Mesodermal cell (in vitro differentiated cells): ENCODE measurements around the gene ARL10. TPM values are rescaled to one million over a fixed set of nuclear protein-coding genes. Genes with fewer than 3 reads are reported as not detected.

Experiments
- H3K27ac ChIP-seq: 2 replicates; pipeline ENCODE4 v1.7.0; 2013; ENCODE audit warnings: mild to moderate bottlenecking, low read depth, low read length, moderate library complexity; ENCODE audit not compliant: severe bottlenecking
- H3K36me3 ChIP-seq: 2 replicates; pipeline ENCODE4 v1.7.1; 2013; ENCODE audit warnings: mild to moderate bottlenecking, low read length, moderate library complexity; ENCODE audit not compliant: control insufficient read depth, insufficient read depth
- H3K4me1 ChIP-seq: one replicate; pipeline ENCODE4 v1.7.1; 2013; ENCODE audit warnings: mild to moderate bottlenecking, low read length; ENCODE audit not compliant: insufficient read depth, control insufficient read depth, poor library complexity, severe bottlenecking
- H3K4me3 ChIP-seq: 2 replicates; pipeline ENCODE4 v1.7.0; 2013; ENCODE audit warnings: low read length, control low read depth, mild to moderate bottlenecking; ENCODE audit not compliant: insufficient read depth, poor library complexity, severe bottlenecking; ENCODE audit errors: extremely low read depth
- H3K9me3 ChIP-seq: 2 replicates; pipeline ENCODE4 v1.7.1; 2013; ENCODE audit warnings: mild to moderate bottlenecking, low read length, moderate library complexity; ENCODE audit not compliant: control insufficient read depth
- WGBS, 2 experiments: methylation state at CpG; one replicate each; pipeline ENCODE4 v1.1.5; 2013; ENCODE audit warnings: missing lambda C conversion rate in 2 of 2; ENCODE audit not compliant: insufficient coverage in 2 of 2; 5-methylcytosine and 5-hydroxymethylcytosine counted together
- polyA plus RNA-seq, 2 experiments: library from polyadenylated mRNA; stranded (reverse); fragments of 50-300 nt; gene quantifications; one replicate each; pipeline ENCODE4 v1.2.3, GENCODE V29; 2013

ARL10 gene
- 13.5 TPM for polyA plus RNA-seq (2013, experiment 1 of 2)
- polyA plus RNA-seq (2013, experiment 2 of 2), result 12.1 TPM

GRCh38 chr5:176365351-176366231, at the start of gene ARL10:
Gene ARL10, plus strand, starts transcription at chr5:176365487. Its CDS starts 77 bp downstream, at chr5:176365564.
- 0% methylated on average over 53 to 64 of the region's 108 CpGs for WGBS, 2 experiments
- Histone ChIP-seq H3K27ac (no peak within 1 kb of the TSS), H3K36me3 (peaks cover 38% of the 10 kb centered on the region)

GRCh38 chr5:176317534-176318374, 47.5 kb upstream of the ARL10 start:
- 90 to 92% methylated on average over 3 of the region's 7 CpGs for WGBS, 2 experiments
- no peak overlapping the region for H3K4me3 ChIP-seq
- no peaks in the 10 kb centered on the region for H3K9me3 ChIP-seq
- no peaks in the 10 kb centered on the region for H3K4me1 ChIP-seq
- H3K27ac ChIP-seq, result no peak overlapping the region
- H3K36me3 ChIP-seq, result peaks cover 42% of the 10 kb centered on the region

More at GRCh38 chr5:176365351-176366231, at the start of gene ARL10:
- Histone ChIP-seq H3K4me1 (peaks cover 4% of the 10 kb centered on the region), H3K9me3 (no peaks in the 10 kb centered on the region), H3K4me3 (peak within 1 kb of the TSS; percentile 87)

- 89 to 90% methylated on average over 5 to 7 of the region's 9 CpGs for WGBS, 2 experiments
- Histone ChIP-seq H3K9me3 (no peaks in the 10 kb centered on the region), H3K36me3 (peaks cover 44% of the 10 kb centered on the region), H3K4me1 (no peaks in the 10 kb centered on the region), H3K4me3 (no peak overlapping the region), H3K27ac (no peak overlapping the region)
These were observed 45.3 kb upstream of the ARL10 start for GRCh38 chr5:176319827-176320554.

- Histone ChIP-seq H3K4me3 (no peak overlapping the region), H3K4me1 (no peaks in the 10 kb centered on the region), H3K27ac (no peak overlapping the region), H3K36me3 (peaks cover 41% of the 10 kb centered on the region), H3K9me3 (no peaks in the 10 kb centered on the region)
- no CpG with 5 or more reads among the region's 3 CpGs for WGBS, 2 experiments
These were observed 44.7 kb upstream of the ARL10 start for GRCh38 chr5:176320577-176320976.

GRCh38 chr5:176334031-176334770, 31.1 kb upstream of the ARL10 start:
- Histone ChIP-seq H3K36me3 (peaks cover 17% of the 10 kb centered on the region), H3K4me1 (no peaks in the 10 kb centered on the region), H3K27ac (no peak overlapping the region), H3K4me3 (no peak overlapping the region), H3K9me3 (no peaks in the 10 kb centered on the region)

- no peaks in the 10 kb centered on the region for H3K4me1 ChIP-seq
- no peak overlapping the region for H3K27ac ChIP-seq
- no peak overlapping the region for H3K4me3 ChIP-seq
- peaks cover 28% of the 10 kb centered on the region for H3K36me3 ChIP-seq
- WGBS, 2 experiments, result 80 to 100% methylated on average over 1 of the region's 1 CpG
- H3K9me3 ChIP-seq, result no peaks in the 10 kb centered on the region
These were observed 27.4 kb upstream of the ARL10 start for GRCh38 chr5:176337913-176338312.

GRCh38 chr5:176339304-176339703, 26.0 kb upstream of the ARL10 start:
- Histone ChIP-seq H3K9me3 (no peaks in the 10 kb centered on the region), H3K36me3 (peaks cover 36% of the 10 kb centered on the region), H3K27ac (no peak overlapping the region), H3K4me3 (no peak overlapping the region), H3K4me1 (no peaks in the 10 kb centered on the region)
- 63% methylated on average over 2 of the region's 5 CpGs; no CpG with 5 or more reads in 1 of the 2 experiments for WGBS, 2 experiments

GRCh38 chr5:176341325-176342157, 23.7 kb upstream of the ARL10 start:
- H3K4me1 ChIP-seq, result no peaks in the 10 kb centered on the region
- 87 to 94% methylated on average over 2 of the region's 2 CpGs for WGBS, 2 experiments
- peaks cover 56% of the 10 kb centered on the region for H3K36me3 ChIP-seq
- no peak overlapping the region for H3K27ac ChIP-seq
- no peaks in the 10 kb centered on the region for H3K9me3 ChIP-seq
- no peak overlapping the region for H3K4me3 ChIP-seq

- H3K9me3 ChIP-seq, result no peaks in the 10 kb centered on the region
- peaks cover 62% of the 10 kb centered on the region for H3K36me3 ChIP-seq
- WGBS, 2 experiments, result 100% methylated on average over 1 of the region's 1 CpG; no CpG with 5 or more reads in 1 of the 2 experiments
- no peak overlapping the region for H3K27ac ChIP-seq
- H3K4me3 ChIP-seq, result no peak overlapping the region
- no peaks in the 10 kb centered on the region for H3K4me1 ChIP-seq
These were observed 23.2 kb upstream of the ARL10 start for GRCh38 chr5:176342158-176342483.
